Mesothelial cell of epicardium (in vitro differentiated cells): ENCODE results near the gene CTDSP1. TPM values are rescaled to one million over a fixed set of nuclear protein-coding genes. Genes with fewer than 3 reads are reported as not detected.

Experiments used
- DNase-seq, 2 experiments: peaks; one replicate each; pipeline ENCODE4 v3.0.0; 2021; ENCODE audit warnings: low spot score in 2 of 2; ENCODE audit not compliant: unreplicated experiment in 2 of 2
- H3K27ac Mint-ChIP-seq: 2 replicates; pipeline ENCODE4 v1.8.0; 2021; ENCODE audit warnings: mixed read lengths
- H3K27me3 Mint-ChIP-seq: 2 replicates; pipeline ENCODE4 v1.8.0; 2021; ENCODE audit warnings: low read depth, mixed read lengths
- H3K36me3 Mint-ChIP-seq: 2 replicates; pipeline ENCODE4 v1.8.0; 2021; ENCODE audit warnings: mixed read lengths
- H3K4me1 Mint-ChIP-seq: 2 replicates; pipeline ENCODE4 v1.8.0; 2021; ENCODE audit warnings: mixed read lengths
- H3K4me3 Mint-ChIP-seq: 2 replicates; pipeline ENCODE4 v1.8.0; 2021; ENCODE audit warnings: mild to moderate bottlenecking, moderate library complexity, mixed read lengths
- H3K9me3 Mint-ChIP-seq: 2 replicates; pipeline ENCODE4 v1.8.0; 2021; ENCODE audit warnings: mixed read lengths
- total RNA-seq: library from RNA; stranded (reverse); gene quantifications from 3 replicates; pipeline ENCODE4 v1.2.1, GENCODE V29; 2021
- TF ChIP-seq, protein P1 (sequence below): fragments of 200-600 bp; sonication (generic); IDR thresholded peaks from one replicate; pipeline ENCODE4 v1.5.0; 2021; ENCODE audit warnings: antibody characterized with exemption; ENCODE audit not compliant: unreplicated experiment

CTDSP1 gene
- total RNA-seq, 1 donor from 2014 or later = 134 TPM

- Mint-ChIP-seq H3K27me3 (no peaks in the 10 kb centered on the region), H3K4me1 (peaks cover 28% of the 10 kb centered on the region), H3K4me3 (peak overlapping the region; percentile 88), H3K36me3 (peaks cover 4% of the 10 kb centered on the region), H3K9me3 (no peaks in the 10 kb centered on the region), H3K27ac (peak overlapping the region; percentile 96)
- DNase-seq = peak; percentile 77 to 80
- TF ChIP-seq, protein P1, sequence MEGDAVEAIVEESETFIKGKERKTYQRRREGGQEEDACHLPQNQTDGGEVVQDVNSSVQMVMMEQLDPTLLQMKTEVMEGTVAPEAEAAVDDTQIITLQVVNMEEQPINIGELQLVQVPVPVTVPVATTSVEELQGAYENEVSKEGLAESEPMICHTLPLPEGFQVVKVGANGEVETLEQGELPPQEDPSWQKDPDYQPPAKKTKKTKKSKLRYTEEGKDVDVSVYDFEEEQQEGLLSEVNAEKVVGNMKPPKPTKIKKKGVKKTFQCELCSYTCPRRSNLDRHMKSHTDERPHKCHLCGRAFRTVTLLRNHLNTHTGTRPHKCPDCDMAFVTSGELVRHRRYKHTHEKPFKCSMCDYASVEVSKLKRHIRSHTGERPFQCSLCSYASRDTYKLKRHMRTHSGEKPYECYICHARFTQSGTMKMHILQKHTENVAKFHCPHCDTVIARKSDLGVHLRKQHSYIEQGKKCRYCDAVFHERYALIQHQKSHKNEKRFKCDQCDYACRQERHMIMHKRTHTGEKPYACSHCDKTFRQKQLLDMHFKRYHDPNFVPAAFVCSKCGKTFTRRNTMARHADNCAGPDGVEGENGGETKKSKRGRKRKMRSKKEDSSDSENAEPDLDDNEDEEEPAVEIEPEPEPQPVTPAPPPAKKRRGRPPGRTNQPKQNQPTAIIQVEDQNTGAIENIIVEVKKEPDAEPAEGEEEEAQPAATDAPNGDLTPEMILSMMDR = no peak
These were observed 954 bp upstream of the CTDSP1 start for GRCh38 chr2:218398437-218399390.

- TF ChIP-seq, protein P1 = no peak
- Mint-ChIP-seq H3K27me3 (no peaks in the 10 kb centered on the region), H3K4me1 (peaks cover 33% of the 10 kb centered on the region), H3K9me3 (no peaks in the 10 kb centered on the region), H3K36me3 (peaks cover 12% of the 10 kb centered on the region), H3K27ac (peak overlapping the region; percentile 95), H3K4me3 (peak overlapping the region; percentile 94)
- peak in 1 of 2 experiments; percentile 64 for DNase-seq
These were observed 680 bp downstream of the CTDSP1 start for GRCh38 chr2:218400167-218400929.

DNA sequence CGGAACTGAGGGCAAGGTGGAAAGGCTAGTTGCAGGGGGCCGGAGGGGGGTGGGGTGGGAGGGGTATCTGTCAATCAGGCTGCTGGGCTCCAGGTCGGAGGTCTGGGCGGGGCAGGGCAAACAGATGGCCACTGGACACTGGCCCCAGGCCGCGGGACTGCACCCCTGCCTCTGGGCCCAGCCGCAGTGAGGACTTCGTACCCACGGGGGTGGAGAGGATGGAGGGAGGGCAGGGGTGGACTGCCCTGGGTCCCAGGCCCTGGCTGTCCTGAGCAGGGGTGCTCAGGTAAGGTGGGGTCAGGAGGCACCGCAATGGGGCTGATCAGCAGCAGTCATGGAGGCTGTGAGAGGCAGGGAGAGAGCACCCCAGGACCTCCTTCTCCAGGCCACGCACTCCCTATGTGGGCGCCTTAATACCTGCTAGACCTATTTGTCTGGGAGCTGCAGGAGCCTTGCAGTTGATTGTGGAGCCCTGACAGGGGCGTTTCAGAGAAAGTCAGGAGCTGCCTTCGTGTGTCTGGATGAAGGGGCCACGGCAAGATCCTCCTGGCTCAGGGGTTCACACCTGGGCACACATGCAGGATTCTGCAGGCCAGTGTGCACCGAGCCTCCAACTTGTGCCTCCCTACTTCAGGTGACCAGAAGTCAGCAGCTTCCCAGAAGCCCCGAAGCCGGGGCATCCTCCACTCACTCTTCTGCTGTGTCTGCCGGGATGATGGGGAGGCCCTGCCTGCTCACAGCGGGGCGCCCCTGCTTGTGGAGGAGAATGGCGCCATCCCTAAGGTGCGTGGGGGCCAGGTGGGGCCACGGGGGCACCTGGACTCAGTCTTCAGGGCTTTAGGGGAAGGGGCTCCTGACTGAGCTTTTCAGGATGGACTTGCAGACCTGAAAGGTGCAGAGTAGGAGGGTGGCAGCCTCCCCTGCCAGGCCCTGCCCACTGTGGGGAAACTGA is 1.5 kb downstream of the CTDSP1 start:
- Mint-ChIP-seq H3K4me1 (peaks cover 36% of the 10 kb centered on the region), H3K27me3 (no peaks in the 10 kb centered on the region), H3K36me3 (peaks cover 12% of the 10 kb centered on the region), H3K4me3 (peak overlapping the region; percentile 94), H3K9me3 (no peaks in the 10 kb centered on the region), H3K27ac (peak overlapping the region; percentile 59)
- DNase-seq = no peak
- TF ChIP-seq, protein P1 = no peak

GRCh38 chr2:218401890-218402289 is 2.2 kb downstream of the CTDSP1 start:
- no peaks in the 10 kb centered on the region for H3K9me3 Mint-ChIP-seq
- H3K27ac Mint-ChIP-seq = peak overlapping the region; percentile 30
- H3K27me3 Mint-ChIP-seq = no peaks in the 10 kb centered on the region
- DNase-seq = no peak
- H3K4me3 Mint-ChIP-seq = peak overlapping the region; percentile 94
- TF ChIP-seq, protein P1 = no peak
- peaks cover 37% of the 10 kb centered on the region for H3K4me1 Mint-ChIP-seq
- H3K36me3 Mint-ChIP-seq = peaks cover 12% of the 10 kb centered on the region

DNA sequence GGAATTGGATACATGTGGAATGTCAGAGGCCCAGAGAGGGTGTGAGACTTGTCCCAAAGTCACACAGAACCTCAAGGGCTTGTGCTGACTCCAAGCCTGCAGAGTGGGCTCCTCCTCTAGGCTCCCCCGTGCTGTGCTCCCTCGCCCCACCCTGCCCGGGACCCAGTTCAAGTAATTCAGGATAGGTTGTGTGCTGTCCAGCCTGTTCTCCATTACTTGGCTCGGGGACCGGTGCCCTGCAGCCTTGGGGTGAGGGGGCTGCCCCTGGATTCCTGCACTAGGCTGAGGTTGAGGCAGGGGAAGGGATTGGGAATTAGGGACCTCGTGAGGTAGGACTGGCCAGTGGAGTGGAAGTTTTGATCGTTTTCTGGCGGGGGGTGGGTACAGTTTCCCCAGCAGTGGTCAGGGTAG is 2.8 kb downstream of the CTDSP1 start:
- Mint-ChIP-seq H3K27ac (no peak overlapping the region), H3K9me3 (no peaks in the 10 kb centered on the region), H3K4me1 (peaks cover 36% of the 10 kb centered on the region), H3K4me3 (peak overlapping the region; percentile 6), H3K36me3 (peaks cover 12% of the 10 kb centered on the region), H3K27me3 (no peaks in the 10 kb centered on the region)
- no peak for DNase-seq
- TF ChIP-seq, protein P1 = no peak
